Epidermal melanocyte (primary cell): ENCODE results near the gene USP2.

Experiments
- DNase-seq: peaks from one replicate; pipeline ENCODE4 v3.0.0; 2011; ENCODE audit warnings: low spot score; ENCODE audit not compliant: insufficient read length

The USP2 gene

GRCh38 chr11:119381181-119381988 is at the start of gene USP2:
TSS of gene USP2 (minus strand) at chr11:119381690. CDS start at chr11:119373480, 8,210 bp downstream.
- peak; percentile 94 for DNase-seq

- DNase-seq = no peak
These were observed 45.8 kb upstream of the USP2 start for GRCh38 chr11:119427279-119427678.

GRCh38 chr11:119426142-119426541 is 44.7 kb upstream of the USP2 start:
- no peak for DNase-seq

- DNase-seq = no peak
These were observed 43.3 kb upstream of the USP2 start for GRCh38 chr11:119424775-119425174.

GRCh38 chr11:119424276-119424675 is 42.8 kb upstream of the USP2 start:
- no peak for DNase-seq

- DNase-seq = no peak
These were observed 42.2 kb upstream of the USP2 start for GRCh38 chr11:119423509-119424254.

GRCh38 chr11:119422809-119423508 is 41.5 kb upstream of the USP2 start, which contains the start of gene THY1:
TSS of gene THY1 (minus strand) at chr11:119423172. CDS start at chr11:119420905, 2,267 bp downstream.
- peak; percentile 53 for DNase-seq

- no peak for DNase-seq
These were observed 40.7 kb upstream of the USP2 start for GRCh38 chr11:119421941-119422808.

GRCh38 chr11:119421351-119421750 is 39.9 kb upstream of the USP2 start:
- no peak for DNase-seq

- DNase-seq = no peak
These were observed 39.1 kb upstream of the USP2 start for GRCh38 chr11:119420631-119421030.

- no peak for DNase-seq
These were observed 38.5 kb upstream of the USP2 start for GRCh38 chr11:119419834-119420492.

GRCh38 chr11:119419246-119419645 is 37.8 kb upstream of the USP2 start:
- DNase-seq = no peak

- DNase-seq = no peak
These were observed 37.3 kb upstream of the USP2 start for GRCh38 chr11:119418759-119419158.

GRCh38 chr11:119417726-119418540 is 36.4 kb upstream of the USP2 start:
- DNase-seq = no peak

GRCh38 chr11:119416606-119417580 is 35.4 kb upstream of the USP2 start:
- no peak for DNase-seq

GRCh38 chr11:119415966-119416365 is 34.5 kb upstream of the USP2 start:
- no peak for DNase-seq

- no peak for DNase-seq
These were observed 34.0 kb upstream of the USP2 start for GRCh38 chr11:119415517-119415916.

GRCh38 chr11:119414734-119415133 is 33.2 kb upstream of the USP2 start:
- DNase-seq = no peak
